Aorta (tissue), 4 donors: ENCODE results near the gene CT45A7. TPM values are rescaled to one million over a fixed set of nuclear protein-coding genes. Genes with fewer than 3 reads are reported as not detected.

ENCODE experiments used
- polyA plus RNA-seq, 2 donors: library from polyadenylated mRNA; stranded (reverse); fragments of 200-250 nt; gene quantifications; one replicate each; pipeline ENCODE4 v1.2.3, GENCODE V29; 2013
- total RNA-seq, 2 donors: library from RNA; stranded (reverse); fragmentation: NEBNext Ultra II Directional; extraction: Animal tissue kit (Norgen Biotek cat#: 25700); gene quantifications; one replicate each; pipeline ENCODE4 v1.2.1, GENCODE V29; 2021
- donor health status: healthy with polysubstance abuse.
- donor health status: Bipolar disorder and iron deficiency.
- donor health status: DM: no; HTN: no; CAD: no.
- donor health status: DM: yes; HTN: yes; CAD: no.

The CT45A7 gene
- total and polyA plus RNA-seq, 4 donors, result not detected

Other genes with a start within 250 kb of the CT45A7 start
- not detected for gene CT45A1, start 123.6 kb downstream of the CT45A7 start, total RNA-seq
- gene CT45A1, start 123.6 kb downstream of the CT45A7 start, polyA plus RNA-seq, result not detected
- gene CT45A3, start 69.1 kb downstream of the CT45A7 start, total RNA-seq, result not detected
- not detected for gene CT45A3, start 69.1 kb downstream of the CT45A7 start, polyA plus RNA-seq
- gene CT45A5, start 51.8 kb downstream of the CT45A7 start, total RNA-seq, result not detected
- not detected for gene CT45A5, start 51.8 kb downstream of the CT45A7 start, polyA plus RNA-seq
- not detected for gene CT45A6, start 34.5 kb downstream of the CT45A7 start, total RNA-seq
- not detected for gene CT45A6, start 34.5 kb downstream of the CT45A7 start, polyA plus RNA-seq
- not detected for gene CT45A2, start 17.3 kb downstream of the CT45A7 start, total RNA-seq
- gene CT45A2, start 17.3 kb downstream of the CT45A7 start, polyA plus RNA-seq, result not detected
- gene CT45A8, start 17.3 kb upstream of the CT45A7 start, total RNA-seq, result not detected
- gene CT45A8, start 17.3 kb upstream of the CT45A7 start, polyA plus RNA-seq, result not detected
- not detected for gene CT45A9, start 34.5 kb upstream of the CT45A7 start, total RNA-seq
- not detected for gene CT45A9, start 34.5 kb upstream of the CT45A7 start, polyA plus RNA-seq
- gene CT45A10, start 56.2 kb upstream of the CT45A7 start, total RNA-seq, result not detected
- not detected for gene CT45A10, start 56.2 kb upstream of the CT45A7 start, polyA plus RNA-seq
- gene SAGE1, start 56.4 kb upstream of the CT45A7 start, total RNA-seq, result not detected
- gene SAGE1, start 56.4 kb upstream of the CT45A7 start, polyA plus RNA-seq, result not detected
- 10 to 100 TPM; 27.8 to 33.1 TPM for gene MMGT1, start 136.7 kb upstream of the CT45A7 start, total RNA-seq
- 10 to 100 TPM; 19.3 to 25.3 TPM for gene MMGT1, start 136.7 kb upstream of the CT45A7 start, polyA plus RNA-seq
- 10 to 100 TPM; 14.7 to 17.2 TPM for gene SLC9A6, start 148.2 kb upstream of the CT45A7 start, total RNA-seq
- gene SLC9A6, start 148.2 kb upstream of the CT45A7 start, polyA plus RNA-seq, result 10 to 100 TPM in 1 of 2 donors, 1 to 10 TPM in 1; 7.0 to 16.7 TPM